Ectodermal cell (in vitro differentiated cells): ENCODE measurements around the gene SCARF2.

ENCODE experiments used
- H3K27ac ChIP-seq: 2 replicates; pipeline ENCODE4 v1.7.0; 2013; ENCODE audit warnings: mild to moderate bottlenecking, low read depth, low read length; ENCODE audit not compliant: insufficient read depth, poor library complexity, severe bottlenecking
- H3K27me3 ChIP-seq: 2 replicates; pipeline ENCODE4 v1.7.0; 2013; ENCODE audit warnings: mild to moderate bottlenecking, low read length; ENCODE audit not compliant: insufficient read depth, control insufficient read depth, poor library complexity, severe bottlenecking
- H3K36me3 ChIP-seq: one replicate; pipeline ENCODE4 v1.7.0; 2013; ENCODE audit warnings: low read length; ENCODE audit not compliant: control insufficient read depth, insufficient read depth
- H3K4me1 ChIP-seq: one replicate; pipeline ENCODE4 v1.7.0; 2013; ENCODE audit warnings: low read length; ENCODE audit not compliant: control insufficient read depth, insufficient read depth
- H3K4me3 ChIP-seq: 2 replicates; pipeline ENCODE4 v1.7.0; 2013; ENCODE audit warnings: low read depth, low read length, control low read depth; ENCODE audit not compliant: insufficient read depth
- H3K9me3 ChIP-seq: 2 replicates; pipeline ENCODE4 v1.7.0; 2013; ENCODE audit warnings: mild to moderate bottlenecking, low read length, moderate library complexity; ENCODE audit not compliant: control insufficient read depth
- WGBS, 2 experiments: methylation state at CpG; one replicate each; pipeline ENCODE4 v1.1.7; 2013; ENCODE audit warnings: missing lambda C conversion rate in 2 of 2; 5-methylcytosine and 5-hydroxymethylcytosine counted together

The SCARF2 gene

GRCh38 chr22:20408891-20409290 is 28.7 kb downstream of the SCARF2 start:
- 96 to 99% methylated on average over 4 of the region's 4 CpGs for WGBS, 2 experiments
- Histone ChIP-seq H3K4me3 (no peak overlapping the region), H3K4me1 (no peaks in the 10 kb centered on the region), H3K27ac (no peak overlapping the region), H3K36me3 (peaks cover 22% of the 10 kb centered on the region), H3K27me3 (no peaks in the 10 kb centered on the region), H3K9me3 (no peaks in the 10 kb centered on the region)

- no peak overlapping the region for H3K27ac ChIP-seq
- peaks cover 28% of the 10 kb centered on the region for H3K36me3 ChIP-seq
- WGBS, 2 experiments = 90 to 94% methylated on average over 3 of the region's 3 CpGs
- H3K27me3 ChIP-seq = no peaks in the 10 kb centered on the region
- no peaks in the 10 kb centered on the region for H3K4me1 ChIP-seq
- no peak overlapping the region for H3K4me3 ChIP-seq
- H3K9me3 ChIP-seq = no peaks in the 10 kb centered on the region
Observed at GRCh38 chr22:20407829-20408228, 29.8 kb downstream of the SCARF2 start.

GRCh38 chr22:20406686-20407408 is 30.8 kb downstream of the SCARF2 start:
- H3K9me3 ChIP-seq = no peaks in the 10 kb centered on the region
- 95 to 96% methylated on average over 13 of the region's 13 CpGs for WGBS, 2 experiments
- no peaks in the 10 kb centered on the region for H3K27me3 ChIP-seq
- H3K36me3 ChIP-seq = peaks cover 30% of the 10 kb centered on the region
- H3K4me1 ChIP-seq = no peaks in the 10 kb centered on the region
- no peak overlapping the region for H3K27ac ChIP-seq
- no peak overlapping the region for H3K4me3 ChIP-seq

GRCh38 chr22:20405931-20406685 is 31.5 kb downstream of the SCARF2 start:
- Histone ChIP-seq H3K36me3 (peaks cover 33% of the 10 kb centered on the region), H3K4me1 (no peaks in the 10 kb centered on the region), H3K9me3 (no peaks in the 10 kb centered on the region), H3K27me3 (no peaks in the 10 kb centered on the region), H3K27ac (no peak overlapping the region), H3K4me3 (no peak overlapping the region)
- 96 to 97% methylated on average over 62 of the region's 62 CpGs for WGBS, 2 experiments

GRCh38 chr22:20405291-20405930 is 32.2 kb downstream of the SCARF2 start:
- Histone ChIP-seq H3K4me1 (no peaks in the 10 kb centered on the region), H3K36me3 (peaks cover 33% of the 10 kb centered on the region)
- WGBS, 2 experiments = 96% methylated on average over 45 of the region's 45 CpGs

GRCh38 chr22:20404881-20405280 is 32.7 kb downstream of the SCARF2 start:
- WGBS, 2 experiments = 93 to 95% methylated on average over 18 of the region's 18 CpGs
- no peaks in the 10 kb centered on the region for H3K4me1 ChIP-seq
- no peak overlapping the region for H3K4me3 ChIP-seq
- no peaks in the 10 kb centered on the region for H3K9me3 ChIP-seq
- peaks cover 33% of the 10 kb centered on the region for H3K36me3 ChIP-seq
- no peaks in the 10 kb centered on the region for H3K27me3 ChIP-seq
- no peak overlapping the region for H3K27ac ChIP-seq

More at GRCh38 chr22:20405291-20405930, 32.2 kb downstream of the SCARF2 start:
- Histone ChIP-seq H3K27me3 (no peaks in the 10 kb centered on the region), H3K27ac (no peak overlapping the region), H3K4me3 (no peak overlapping the region), H3K9me3 (no peaks in the 10 kb centered on the region)

- Histone ChIP-seq H3K27me3 (no peaks in the 10 kb centered on the region), H3K4me3 (no peak overlapping the region), H3K9me3 (no peaks in the 10 kb centered on the region), H3K4me1 (no peaks in the 10 kb centered on the region), H3K27ac (no peak overlapping the region), H3K36me3 (peaks cover 33% of the 10 kb centered on the region)
- WGBS, 2 experiments = 96% methylated on average over 6 of the region's 6 CpGs
Observed at GRCh38 chr22:20403779-20404140, 33.9 kb downstream of the SCARF2 start.

GRCh38 chr22:20402960-20403778 is 34.5 kb downstream of the SCARF2 start:
- peaks cover 33% of the 10 kb centered on the region for H3K36me3 ChIP-seq
- H3K9me3 ChIP-seq = no peaks in the 10 kb centered on the region
- 93 to 97% methylated on average over 9 of the region's 9 CpGs for WGBS, 2 experiments
- H3K4me3 ChIP-seq = no peak overlapping the region
- no peaks in the 10 kb centered on the region for H3K4me1 ChIP-seq
- no peaks in the 10 kb centered on the region for H3K27me3 ChIP-seq
- H3K27ac ChIP-seq = no peak overlapping the region

- no peak overlapping the region for H3K4me3 ChIP-seq
- H3K9me3 ChIP-seq = no peaks in the 10 kb centered on the region
- no peaks in the 10 kb centered on the region for H3K4me1 ChIP-seq
- H3K36me3 ChIP-seq = peaks cover 19% of the 10 kb centered on the region
- WGBS, 2 experiments = 95 to 97% methylated on average over 13 of the region's 13 CpGs
- no peak overlapping the region for H3K27ac ChIP-seq
- H3K27me3 ChIP-seq = no peaks in the 10 kb centered on the region
Observed at GRCh38 chr22:20401376-20402014, 36.1 kb downstream of the SCARF2 start.
